Adrenal gland (tissue), 12 donors: Measurements from ENCODE around the gene TNFSF11. TPM values are rescaled to one million over a fixed set of nuclear protein-coding genes. Genes with fewer than 3 reads are reported as not detected.

Source experiments
- DNase-seq, 7 donors: peaks; one replicate each; pipeline ENCODE4 v3.0.0-alpha.2; 2019 to 2020
- H3K27ac ChIP-seq, 5 donors: fragments of 200-600 bp; sonication (generic) in 4 of 5; 1 replicate in 3 of 5; 2 replicates in 2 of 5; pipeline versions ENCODE4 v1.5.1 to v1.8.0; 2016 to 2020; ENCODE audit warnings: mild to moderate bottlenecking in 1 of 5
- H3K27me3 ChIP-seq: fragments of 200-600 bp; 2 replicates; pipeline ENCODE4 v1.8.0; 2021
- H3K36me3 ChIP-seq, 2 donors: fragments of 200-600 bp; replicated peaks in 1 of 2; 1 replicate in 1 of 2; 2 replicates in 1 of 2; pipeline versions ENCODE4 v1.5.1 to v1.8.0; 2018 to 2022
- H3K4me1 ChIP-seq, 2 donors: fragments of 200-600 bp; replicated peaks in 1 of 2; 1 replicate in 1 of 2; 2 replicates in 1 of 2; pipeline versions ENCODE4 v1.5.1 to v1.8.0; 2018 to 2021
- H3K4me3 ChIP-seq, 4 donors: fragments of 200-600 bp; sonication (generic) in 3 of 4; one replicate each; pipeline ENCODE4 v1.5.1; 2016 to 2018
- H3K9me3 ChIP-seq, 3 donors: fragments of 200-600 bp; sonication (generic) in 1 of 3; replicated peaks in 1 of 3; 1 replicate in 2 of 3; 2 replicates in 1 of 3; pipeline versions ENCODE4 v1.5.1 to v1.8.0; 2016 to 2021
- CTCF ChIP-seq, 6 experiments: fragments of 450-650 bp in 4 of 6; fragments of 200-600 bp in 2 of 6; sonication (generic) in 1 of 6; IDR thresholded peaks; 1 replicate in 5 of 6; 2 replicates in 1 of 6; pipeline versions ENCODE4 v1.5.1 to v1.8.0; 2016 to 2021; ENCODE audit warnings: antibody characterized with exemption in 6 of 6, mild to moderate bottlenecking in 2 of 6, moderate library complexity in 1 of 6
- POLR2A ChIP-seq, 2 donors: fragments of 450-650 bp; IDR thresholded peaks; one replicate each; pipeline ENCODE4 v1.6.1; 2017; ENCODE audit warnings: antibody characterized with exemption in 2 of 2, mild to moderate bottlenecking in 2 of 2, moderate library complexity in 1 of 2
- WGBS, 4 donors: extraction: QIAGEN DNeasy Blood & Tissue Kit in 2 of 4; methylation state at CpG; one replicate each; pipeline versions ENCODE4 v1.1.5 to v1.1.7; 2013 to 2017; 5-methylcytosine and 5-hydroxymethylcytosine counted together
- intact Hi-C, 2 donors: fragments of 100-400 bp; cut with DNase I; formaldehyde crosslinking; loops; one replicate each; pipeline versions ENCODE4 v1.14.1 to v1.15.0; 2022 to 2023
- polyA plus RNA-seq, 3 donors: library from polyadenylated mRNA; stranded (reverse); fragments of 200-250 nt in 2 of 3; fragments of 350-450 nt in 1 of 3; fragmentation: Illumina TruSeq in 1 of 3; extraction: RNeasy Lipid Tissue Mini Kit (QIAGEN cat#74804) in 1 of 3; gene quantifications; one replicate each; pipeline ENCODE4 v1.2.3, GENCODE V29; 2013 to 2014
- total RNA-seq, 9 donors: library from RNA; depleted of rRNA in 4 of 9; stranded (reverse); fragments of >200 nt in 4 of 9; fragments of 120-200 nt in 1 of 9; fragmentation: NEBNext Ultra II Directional in 1 of 9; extraction: Animal tissue kit (Norgen Biotek cat#: 25700) in 1 of 9; gene quantifications; one replicate each; pipeline versions ENCODE4 v1.1.0 to v1.2.4, GENCODE V29; 2013 to 2023
- donor health status: healthy with polysubstance abuse.
- donor health status: Bipolar disorder and iron deficiency.
- donor health status: DM: yes; HTN: yes; CAD: no.
- donor health status: DM: no; HTN: no; CAD: no.
- donor health status: DM: no; HTN: no; CAD: no.
- donor health status: DM: yes; HTN: yes; CAD: no.

TNFSF11 gene
- total and polyA plus RNA-seq, 12 donors = 0.55 TPM; not detected in 11

GRCh38 chr13:42649831-42650230 lies 75.9 kb downstream of the TNFSF11 start:
- intact Hi-C loops = no loop called here
- Histone ChIP-seq H3K36me3 (no peaks in the 10 kb centered on the region), H3K27me3 (no peaks in the 10 kb centered on the region), H3K27ac (no peak overlapping the region), H3K4me1 (no peaks in the 10 kb centered on the region), H3K4me3 (no peak overlapping the region), H3K9me3 (no peaks in the 10 kb centered on the region)
- DNase-seq = no peak
- no peak for TF ChIP-seq CTCF (IDR thresholded peaks at IDR 0.05)
- no peak for TF ChIP-seq POLR2A (IDR thresholded peaks at IDR 0.05)
- 90 to 100% (median 91%) methylated on average over 1 of the region's 1 CpG for WGBS, 4 donors

GRCh38 chr13:42650506-42650905 lies 76.6 kb downstream of the TNFSF11 start:
- WGBS, 4 donors = 51 to 70% (median 64%) methylated on average over 3 of the region's 3 CpGs
- Histone ChIP-seq H3K4me1 (no peaks in the 10 kb centered on the region), H3K4me3 (no peak overlapping the region), H3K27ac (no peak overlapping the region), H3K9me3 (no peaks in the 10 kb centered on the region), H3K36me3 (no peaks in the 10 kb centered on the region), H3K27me3 (no peaks in the 10 kb centered on the region)
- no peak for DNase-seq
- intact Hi-C loops = no loop called here
- TF ChIP-seq POLR2A (IDR thresholded peaks at IDR 0.05) (no peak), CTCF (IDR thresholded peaks at IDR 0.05) (no peak)

DNA sequence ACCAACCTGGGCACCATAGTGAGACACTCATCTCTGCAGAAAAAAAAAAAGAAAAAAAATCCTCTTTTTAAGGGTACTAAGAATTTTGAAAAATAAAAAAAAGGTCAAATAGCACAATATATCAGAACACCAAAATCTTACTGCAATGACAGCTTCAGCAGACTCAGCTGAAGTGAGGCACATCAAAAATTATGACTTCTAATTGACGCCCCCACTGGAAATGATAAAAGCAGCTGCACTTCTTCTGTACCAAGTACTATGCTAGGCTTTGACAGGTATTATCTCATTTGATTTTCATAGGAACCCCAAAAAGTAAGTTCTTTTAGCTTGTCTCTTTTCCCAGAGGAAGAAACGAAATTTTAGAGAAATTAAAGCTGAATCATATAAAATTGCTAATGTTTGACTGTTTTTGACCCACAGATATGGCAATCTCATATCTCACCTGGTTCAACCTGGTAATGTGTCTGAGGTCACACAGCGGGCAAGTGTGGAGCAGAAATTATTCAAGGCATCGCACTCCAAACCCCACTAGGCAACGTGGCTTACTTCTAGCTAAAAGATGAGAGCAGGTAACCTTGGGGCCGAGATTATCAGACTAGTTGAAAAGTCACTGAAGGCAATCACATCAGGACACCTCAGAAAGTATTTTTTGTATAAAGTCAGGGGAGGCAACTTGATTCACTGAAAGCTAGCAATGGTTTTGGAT lies 78.1 kb downstream of the TNFSF11 start:
- Histone ChIP-seq H3K9me3 (no peaks in the 10 kb centered on the region), H3K27me3 (peaks cover 7% of the 10 kb centered on the region), H3K4me3 (no peak overlapping the region), H3K27ac (no peak overlapping the region), H3K4me1 (no peaks in the 10 kb centered on the region), H3K36me3 (no peaks in the 10 kb centered on the region)
- WGBS, 4 donors = 66 to 77% (median 71%) methylated on average over 6 of the region's 6 CpGs
- no peak for DNase-seq
- TF ChIP-seq POLR2A (IDR thresholded peaks at IDR 0.05) (no peak), CTCF (IDR thresholded peaks at IDR 0.05) (no peak)
- intact Hi-C loops = no loop called here

- DNase-seq = no peak
- H3K4me1 ChIP-seq = no peaks in the 10 kb centered on the region
- no peak overlapping the region for H3K4me3 ChIP-seq
- TF ChIP-seq CTCF (IDR thresholded peaks at IDR 0.05) = no peak
- TF ChIP-seq POLR2A (IDR thresholded peaks at IDR 0.05) = no peak
- intact Hi-C loops = no loop called here
- no peaks in the 10 kb centered on the region for H3K9me3 ChIP-seq
- no peaks in the 10 kb centered on the region for H3K36me3 ChIP-seq
- 67 to 85% (median 82%) methylated on average over 1 of the region's 1 CpG for whole genome bisulfite sequencing, 4 donors
- H3K27me3 ChIP-seq = peaks cover 10% of the 10 kb centered on the region
- no peak overlapping the region for H3K27ac ChIP-seq
Observed at GRCh38 chr13:42652642-42653415, 78.9 kb downstream of the TNFSF11 start.
